H9 (cell line): ENCODE measurements around the gene ALG8. TPM values are rescaled to one million over a fixed set of nuclear protein-coding genes. Genes with fewer than 3 reads are reported as not detected.

Source experiments
- DNase-seq: peaks from one replicate; pipeline ENCODE4 v3.0.0-alpha.2; 2017
- H2AFZ ChIP-seq: one replicate; pipeline ENCODE4 v1.6.1; 2013; ENCODE audit warnings: mild to moderate bottlenecking, low read length, control low read depth, moderate library complexity
- H2AK5ac ChIP-seq: 2 replicates; pipeline ENCODE4 v1.6.1; 2013; ENCODE audit warnings: low read length, control low read depth, mixed read lengths; ENCODE audit not compliant: insufficient read length
- H2BK120ac ChIP-seq: one replicate; pipeline ENCODE4 v1.6.1; 2013; ENCODE audit warnings: low read depth, mild to moderate bottlenecking, low read length, control low read depth, inconsistent platforms; ENCODE audit not compliant: poor library complexity, severe bottlenecking
- H2BK12ac ChIP-seq: 2 replicates; pipeline ENCODE4 v1.6.1; 2013; ENCODE audit warnings: low read length, control low read depth, mixed read lengths, low read depth; ENCODE audit not compliant: insufficient read length
- H2BK15ac ChIP-seq: 2 replicates; pipeline ENCODE4 v1.6.1; 2013; ENCODE audit warnings: low read depth, low read length, control low read depth
- H2BK20ac ChIP-seq: one replicate; pipeline ENCODE4 v1.6.1; 2013; ENCODE audit warnings: low read depth, mild to moderate bottlenecking, low read length, control low read depth, inconsistent platforms; ENCODE audit not compliant: poor library complexity, severe bottlenecking
- H2BK5ac ChIP-seq: 2 replicates; pipeline ENCODE4 v1.6.1; 2013; ENCODE audit warnings: low read length, control low read depth, mixed read lengths; ENCODE audit not compliant: insufficient read length
- H3K14ac ChIP-seq: 2 replicates; pipeline ENCODE4 v1.6.1; 2013; ENCODE audit warnings: low read length, control low read depth; ENCODE audit not compliant: insufficient read depth
- H3K18ac ChIP-seq: 2 replicates; pipeline ENCODE4 v1.6.1; 2013; ENCODE audit warnings: low read depth, mild to moderate bottlenecking, mixed read lengths, low read length, control low read depth; ENCODE audit not compliant: insufficient read length
- H3K23ac ChIP-seq: 2 replicates; pipeline ENCODE4 v1.6.1; 2013; ENCODE audit warnings: low read length, control low read depth, mixed read lengths, low read depth; ENCODE audit not compliant: insufficient read length
- H3K23me2 ChIP-seq: 2 replicates; pipeline ENCODE4 v1.6.1; 2013; ENCODE audit warnings: low read depth, mild to moderate bottlenecking, mixed read lengths, low read length, control low read depth; ENCODE audit not compliant: insufficient read length, poor library complexity, severe bottlenecking
- H3K27ac ChIP-seq: 2 replicates; pipeline ENCODE4 v1.5.1; 2013; ENCODE audit warnings: low read length, control low read depth, mixed read lengths, low read depth; ENCODE audit not compliant: insufficient read length
- H3K27me3 ChIP-seq: 2 replicates; pipeline ENCODE4 v1.6.1; 2013; ENCODE audit warnings: low read length, control low read depth, inconsistent platforms; ENCODE audit not compliant: insufficient read depth
- H3K4ac ChIP-seq: 2 replicates; pipeline ENCODE4 v1.6.1; 2013; ENCODE audit warnings: low read depth, mild to moderate bottlenecking, control low read depth, inconsistent platforms, low read length, moderate library complexity
- H3K4me1 ChIP-seq: 2 replicates; pipeline ENCODE4 v1.6.1; 2013; ENCODE audit warnings: low read length, control low read depth, inconsistent platforms; ENCODE audit not compliant: insufficient read depth
- H3K4me2 ChIP-seq: 2 replicates; pipeline ENCODE4 v1.6.1; 2013; ENCODE audit warnings: low read length, control low read depth, mixed read lengths; ENCODE audit not compliant: insufficient read length, insufficient read depth
- H3K56ac ChIP-seq: 2 replicates; pipeline ENCODE4 v1.6.1; 2013; ENCODE audit warnings: low read depth, mild to moderate bottlenecking, mixed read lengths, low read length, control low read depth; ENCODE audit not compliant: insufficient read length
- H3K79me1 ChIP-seq: 2 replicates; pipeline ENCODE4 v1.6.1; 2013; ENCODE audit warnings: low read depth, mild to moderate bottlenecking, moderate library complexity, low read length, control low read depth, inconsistent platforms; ENCODE audit not compliant: insufficient read depth, poor library complexity, severe bottlenecking
- H3K79me2 ChIP-seq: 2 replicates; pipeline ENCODE4 v1.6.1; 2013; ENCODE audit warnings: low read length, control low read depth, inconsistent platforms; ENCODE audit not compliant: insufficient read depth
- H3K9ac ChIP-seq: 2 replicates; pipeline ENCODE4 v1.6.1; 2013; ENCODE audit warnings: low read length, control low read depth, mixed read lengths; ENCODE audit not compliant: insufficient read length; ENCODE audit errors: extremely low read depth
- H3K9me3 ChIP-seq: one replicate; pipeline ENCODE4 v1.6.1; 2013; ENCODE audit warnings: low read depth, low read length, inconsistent platforms; ENCODE audit not compliant: control insufficient read depth
- H3T11ph ChIP-seq: one replicate; pipeline ENCODE4 v1.6.1; 2013; ENCODE audit warnings: mild to moderate bottlenecking, low read length, control low read depth, inconsistent platforms
- H4K20me1 ChIP-seq: one replicate; pipeline ENCODE4 v1.6.1; 2013; ENCODE audit not compliant: control insufficient read depth, insufficient read length, insufficient read depth
- H4K5ac ChIP-seq: 2 replicates; pipeline ENCODE4 v1.6.1; 2013; ENCODE audit warnings: low read depth, mild to moderate bottlenecking, mixed read lengths, low read length, control low read depth; ENCODE audit not compliant: insufficient read length
- H4K8ac ChIP-seq: replicated peaks from 2 replicates; pipeline ENCODE4 v1.6.1; 2013; ENCODE audit warnings: low read length, control low read depth, mixed read lengths, low read depth; ENCODE audit not compliant: insufficient read length
- H4K91ac ChIP-seq: 2 replicates; pipeline ENCODE4 v1.6.1; 2013; ENCODE audit warnings: low read depth, mild to moderate bottlenecking, moderate library complexity, mixed read lengths, low read length, control low read depth; ENCODE audit not compliant: insufficient read length
- H3K27ac Mint-ChIP-seq, 3 experiments: 2 replicates in 2 of 3; 3 replicates in 1 of 3; pipeline ENCODE4 v1.8.0; 2020 to 2021; ENCODE audit warnings: mixed read lengths in 3 of 3, mild to moderate bottlenecking in 1 of 3, moderate library complexity in 1 of 3
- H3K27me3 Mint-ChIP-seq: 2 replicates; pipeline ENCODE4 v1.8.0; 2021; ENCODE audit warnings: low read depth, mild to moderate bottlenecking, moderate library complexity, mixed read lengths
- H3K36me3 Mint-ChIP-seq, 3 experiments: 2 replicates in 2 of 3; 3 replicates in 1 of 3; pipeline ENCODE4 v1.8.0; 2020 to 2021; ENCODE audit warnings: low read depth in 3 of 3, mixed read lengths in 3 of 3; ENCODE audit not compliant: insufficient read depth in 1 of 3
- H3K4me1 Mint-ChIP-seq, 2 experiments: 2 replicates each; pipeline ENCODE4 v1.8.0; 2020; ENCODE audit warnings: mixed read lengths in 2 of 2
- H3K4me3 Mint-ChIP-seq, 2 experiments: 2 replicates in 1 of 2; 3 replicates in 1 of 2; pipeline ENCODE4 v1.8.0; 2020 to 2021; ENCODE audit warnings: mild to moderate bottlenecking in 2 of 2, mixed read lengths in 2 of 2, moderate library complexity in 1 of 2
- H3K9me3 Mint-ChIP-seq, 2 experiments: 2 replicates in 1 of 2; 3 replicates in 1 of 2; pipeline ENCODE4 v1.8.0; 2020; ENCODE audit warnings: mild to moderate bottlenecking in 2 of 2, mixed read lengths in 2 of 2, moderate library complexity in 1 of 2
- WGBS: extraction: QIAGEN DNeasy Blood & Tissue Kit; methylation state at CpG from one replicate; pipeline ENCODE4 v1.1.7; 2013; ENCODE audit warnings: missing lambda C conversion rate, low lambda C conversion rate, mixed read lengths; ENCODE audit not compliant: insufficient read length; ENCODE audit errors: extremely low coverage; 5-methylcytosine and 5-hydroxymethylcytosine counted together
- total RNA-seq: library from RNA; stranded (reverse); gene quantifications from 2 replicates; pipeline ENCODE4 v1.2.1, GENCODE V29; 2021
- TF ChIP-seq, protein P1 (sequence below): fragments of 200-600 bp; sonication (generic); conservative IDR thresholded peaks from 3 replicates; pipeline ENCODE4 v1.8.0; 2021; ENCODE audit warnings: antibody characterized with exemption, mild to moderate bottlenecking

The ALG8 gene
- total RNA-seq, 1 experiment from 2014 or later = 77.5 TPM

- H3K27ac ChIP-seq = no peak overlapping the region
- H2BK120ac ChIP-seq = no peak overlapping the region
- no peak overlapping the region for H3K4ac ChIP-seq
- H3K79me1 ChIP-seq = no peaks in the 10 kb centered on the region
- H3K4me1 Mint-ChIP-seq = no peaks in the 10 kb centered on the region
- no peak overlapping the region for H2AFZ ChIP-seq
- no peak for DNase-seq
- peaks cover 0 to 3% (median under 1%) of the 10 kb centered on the region in 3 experiments; a peak in 3 of 7 replicates for H3K36me3 Mint-ChIP-seq
- no peak overlapping the region for H2BK15ac ChIP-seq
- no peaks in the 10 kb centered on the region for H3K9me3 ChIP-seq
- H3K4me1 ChIP-seq = no peaks in the 10 kb centered on the region
- no peak overlapping the region for H3K9ac ChIP-seq
- H3K56ac ChIP-seq = no peak overlapping the region
- H3K27me3 Mint-ChIP-seq = peaks cover 2% of the 10 kb centered on the region; the same call in 1 of the 2 replicates
- no peak overlapping the region for H2BK5ac ChIP-seq
- no peak overlapping the region for H3T11ph ChIP-seq
- no peak overlapping the region for H3K18ac ChIP-seq
- no peak overlapping the region for H2AK5ac ChIP-seq
- H3K27ac Mint-ChIP-seq = no peak overlapping the region; a peak in 1 of 7 replicates
- WGBS = no CpG with 5 or more reads among the region's 6 CpGs
- no peaks in the 10 kb centered on the region for H3K27me3 ChIP-seq
- no peak overlapping the region for H3K4me3 Mint-ChIP-seq
- H3K4me2 ChIP-seq = no peak overlapping the region
- H3K14ac ChIP-seq = no peak overlapping the region
- no peak overlapping the region for H4K5ac ChIP-seq
- no peaks in the 10 kb centered on the region for H3K23me2 ChIP-seq
- no peaks in the 10 kb centered on the region for H3K79me2 ChIP-seq
- H2BK20ac ChIP-seq = no peak overlapping the region
- H3K9me3 Mint-ChIP-seq = no peaks in the 10 kb centered on the region; a peak in 1 of 5 replicates
- H4K20me1 ChIP-seq = no peaks in the 10 kb centered on the region
- H2BK12ac ChIP-seq = no peak overlapping the region
- TF ChIP-seq, protein P1, sequence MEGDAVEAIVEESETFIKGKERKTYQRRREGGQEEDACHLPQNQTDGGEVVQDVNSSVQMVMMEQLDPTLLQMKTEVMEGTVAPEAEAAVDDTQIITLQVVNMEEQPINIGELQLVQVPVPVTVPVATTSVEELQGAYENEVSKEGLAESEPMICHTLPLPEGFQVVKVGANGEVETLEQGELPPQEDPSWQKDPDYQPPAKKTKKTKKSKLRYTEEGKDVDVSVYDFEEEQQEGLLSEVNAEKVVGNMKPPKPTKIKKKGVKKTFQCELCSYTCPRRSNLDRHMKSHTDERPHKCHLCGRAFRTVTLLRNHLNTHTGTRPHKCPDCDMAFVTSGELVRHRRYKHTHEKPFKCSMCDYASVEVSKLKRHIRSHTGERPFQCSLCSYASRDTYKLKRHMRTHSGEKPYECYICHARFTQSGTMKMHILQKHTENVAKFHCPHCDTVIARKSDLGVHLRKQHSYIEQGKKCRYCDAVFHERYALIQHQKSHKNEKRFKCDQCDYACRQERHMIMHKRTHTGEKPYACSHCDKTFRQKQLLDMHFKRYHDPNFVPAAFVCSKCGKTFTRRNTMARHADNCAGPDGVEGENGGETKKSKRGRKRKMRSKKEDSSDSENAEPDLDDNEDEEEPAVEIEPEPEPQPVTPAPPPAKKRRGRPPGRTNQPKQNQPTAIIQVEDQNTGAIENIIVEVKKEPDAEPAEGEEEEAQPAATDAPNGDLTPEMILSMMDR = no peak
- H3K23ac ChIP-seq = no peak overlapping the region
- H4K91ac ChIP-seq = no peak overlapping the region
- no peak overlapping the region for H4K8ac ChIP-seq
Observed at GRCh38 chr11:78156127-78156844, 16.9 kb upstream of the ALG8 start.
